GM15510 (cell line): ENCODE results near the gene TMEM45A.
A peak's percentile ranks its signal among the peaks of the same experiment; 100 is the strongest.

ENCODE experiments used
- POLR2A ChIP-seq: IDR thresholded peaks from 3 replicates; pipeline ENCODE4 v1.6.1; 2011; ENCODE audit warnings: borderline replicate concordance; ENCODE audit not compliant: insufficient read length; ENCODE audit errors: extremely low read depth

The TMEM45A gene

GRCh38 chr3:100492059-100493006 is at the start of gene TMEM45A:
Gene TMEM45A (plus strand): TSS chr3:100492619. CDS start chr3:100555212, 62,593 bp downstream.
- peak; percentile 48 for TF ChIP-seq POLR2A

GRCh38 chr3:100443690-100444089 is 48.7 kb upstream of the TMEM45A start:
- no peak for TF ChIP-seq POLR2A

GRCh38 chr3:100448079-100448478 is 44.3 kb upstream of the TMEM45A start:
- TF ChIP-seq POLR2A, result no peak

- TF ChIP-seq POLR2A, result no peak
Observed at GRCh38 chr3:100449214-100449613, 43.2 kb upstream of the TMEM45A start.

GRCh38 chr3:100454677-100455076 is 37.7 kb upstream of the TMEM45A start:
- no peak for TF ChIP-seq POLR2A

GRCh38 chr3:100455841-100456550 is 36.4 kb upstream of the TMEM45A start:
- no peak for TF ChIP-seq POLR2A

GRCh38 chr3:100456745-100457144 is 35.7 kb upstream of the TMEM45A start:
- TF ChIP-seq POLR2A, result no peak

- TF ChIP-seq POLR2A, result no peak
Observed at GRCh38 chr3:100457811-100458210, 34.6 kb upstream of the TMEM45A start.

- TF ChIP-seq POLR2A, result no peak
Observed at GRCh38 chr3:100458814-100459213, 33.6 kb upstream of the TMEM45A start.

GRCh38 chr3:100463002-100463401 is 29.4 kb upstream of the TMEM45A start:
- TF ChIP-seq POLR2A, result no peak

- no peak for TF ChIP-seq POLR2A
Observed at GRCh38 chr3:100463646-100464155, 28.7 kb upstream of the TMEM45A start.

- no peak for TF ChIP-seq POLR2A
Observed at GRCh38 chr3:100465892-100466777, 26.3 kb upstream of the TMEM45A start.

GRCh38 chr3:100467133-100467532 is 25.3 kb upstream of the TMEM45A start:
- TF ChIP-seq POLR2A, result no peak

- TF ChIP-seq POLR2A, result no peak
Observed at GRCh38 chr3:100468676-100469075, 23.7 kb upstream of the TMEM45A start.
